Hepatic stellate cell (primary cell): ENCODE data around the gene GRM1.

ENCODE experiments used
- DNase-seq: peaks from one replicate; pipeline ENCODE4 v3.0.0; 2011; ENCODE audit warnings: low spot score

Gene GRM1

GRCh38 chr6:146277142-146277541 is 248.3 kb downstream of the GRM1 start:
- no peak for DNase-seq

- DNase-seq, result no peak
These were observed 252.9 kb downstream of the GRM1 start for GRCh38 chr6:146281651-146282362.

- no peak for DNase-seq
These were observed 254.0 kb downstream of the GRM1 start for GRCh38 chr6:146282837-146283236.

- DNase-seq, result no peak
These were observed 255.4 kb downstream of the GRM1 start for GRCh38 chr6:146284311-146284710.

- no peak for DNase-seq
These were observed 258.1 kb downstream of the GRM1 start for GRCh38 chr6:146286961-146287360.

GRCh38 chr6:146287691-146288369 is 259.0 kb downstream of the GRM1 start:
- no peak for DNase-seq

GRCh38 chr6:146289816-146290588 is 261.1 kb downstream of the GRM1 start:
- peak; percentile 16 for DNase-seq

- DNase-seq, result no peak
These were observed 261.7 kb downstream of the GRM1 start for GRCh38 chr6:146290589-146290901.

- no peak for DNase-seq
These were observed 263.6 kb downstream of the GRM1 start for GRCh38 chr6:146292506-146292905.

- DNase-seq, result no peak
These were observed 266.8 kb downstream of the GRM1 start for GRCh38 chr6:146295695-146296094.

GRCh38 chr6:146297815-146298214 is 269.0 kb downstream of the GRM1 start:
- no peak for DNase-seq

- DNase-seq, result no peak
These were observed 271.7 kb downstream of the GRM1 start for GRCh38 chr6:146300521-146300920.

GRCh38 chr6:146301764-146302163 is 272.9 kb downstream of the GRM1 start:
- DNase-seq, result no peak

GRCh38 chr6:146302994-146303393 is 274.1 kb downstream of the GRM1 start:
- DNase-seq, result no peak

GRCh38 chr6:146304181-146304580 is 275.3 kb downstream of the GRM1 start:
- no peak for DNase-seq

- DNase-seq, result no peak
These were observed 276.2 kb downstream of the GRM1 start for GRCh38 chr6:146305092-146305491.

GRCh38 chr6:146305951-146306350 is 277.1 kb downstream of the GRM1 start:
- no peak for DNase-seq

- DNase-seq, result no peak
These were observed 281.8 kb downstream of the GRM1 start for GRCh38 chr6:146310628-146311027.

GRCh38 chr6:146311079-146311478 is 282.2 kb downstream of the GRM1 start:
- no peak for DNase-seq

- no peak for DNase-seq
These were observed 283.7 kb downstream of the GRM1 start for GRCh38 chr6:146312608-146313007.

GRCh38 chr6:146315381-146316174 is 286.7 kb downstream of the GRM1 start:
- DNase-seq, result no peak

- no peak for DNase-seq
These were observed 287.3 kb downstream of the GRM1 start for GRCh38 chr6:146316175-146316495.

GRCh38 chr6:146331013-146331412 is 302.2 kb downstream of the GRM1 start:
- DNase-seq, result no peak
